GM18520 (cell line): Measurements from ENCODE around the gene CLIC4.
"Not testable (repeated sequence)": the region's sequence is repeated elsewhere in the genome, so short reads cannot be mapped to it uniquely, and the experiment has no call there.

Experiments used
- ATAC-seq: cut with Tn5 transposase; IDR thresholded peaks from one replicate; pipeline ENCODE4 v1.9.1; 2021; ENCODE audit not compliant: unreplicated experiment

CLIC4 gene

DNA sequence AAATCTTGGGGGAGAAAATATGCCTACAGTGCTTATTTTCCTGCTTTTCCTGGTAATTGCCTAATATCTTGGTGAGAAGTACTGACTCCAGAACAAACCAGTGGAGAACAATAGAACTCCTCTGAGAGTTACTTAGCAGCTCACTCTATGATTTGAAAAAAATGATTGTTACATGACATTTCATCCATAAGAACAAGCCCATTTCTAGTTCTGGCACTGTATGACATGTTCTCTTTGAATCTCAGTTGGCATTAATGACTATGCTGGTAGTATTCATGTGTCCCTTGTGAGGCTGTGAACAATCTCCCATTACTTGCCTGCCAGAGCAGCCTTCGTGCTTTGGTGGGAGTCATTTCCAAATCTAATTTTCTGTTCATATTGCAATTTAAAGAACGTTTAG lies 58.0 kb downstream of the CLIC4 start:
- ATAC-seq: no peak

DNA sequence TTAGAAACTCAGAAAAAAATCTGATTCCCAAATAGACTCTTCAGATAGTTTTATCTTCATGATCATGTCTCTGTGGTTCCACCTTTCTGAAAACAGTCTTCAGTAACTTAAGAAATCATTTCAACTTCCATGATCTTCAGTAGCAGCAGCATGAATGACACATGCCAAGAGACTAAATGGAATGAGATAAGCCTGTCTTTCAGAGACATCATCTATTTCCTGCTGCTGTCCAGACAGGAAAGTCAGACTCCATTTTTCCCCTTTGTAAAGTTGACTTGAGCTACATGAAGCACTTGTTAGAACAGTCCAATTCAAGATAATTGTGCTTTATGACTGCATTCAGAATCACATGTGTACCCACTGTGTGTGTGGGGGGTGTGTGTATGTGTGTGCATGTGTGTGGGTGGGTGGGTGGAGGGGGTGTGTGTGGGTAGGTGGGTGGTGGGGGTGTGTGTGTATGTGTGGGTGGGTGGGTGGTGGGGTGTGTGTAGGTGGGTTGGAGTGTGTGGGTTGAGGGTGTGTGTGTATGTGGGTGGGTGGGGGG lies 58.8 kb downstream of the CLIC4 start:
- no peak for ATAC-seq

DNA sequence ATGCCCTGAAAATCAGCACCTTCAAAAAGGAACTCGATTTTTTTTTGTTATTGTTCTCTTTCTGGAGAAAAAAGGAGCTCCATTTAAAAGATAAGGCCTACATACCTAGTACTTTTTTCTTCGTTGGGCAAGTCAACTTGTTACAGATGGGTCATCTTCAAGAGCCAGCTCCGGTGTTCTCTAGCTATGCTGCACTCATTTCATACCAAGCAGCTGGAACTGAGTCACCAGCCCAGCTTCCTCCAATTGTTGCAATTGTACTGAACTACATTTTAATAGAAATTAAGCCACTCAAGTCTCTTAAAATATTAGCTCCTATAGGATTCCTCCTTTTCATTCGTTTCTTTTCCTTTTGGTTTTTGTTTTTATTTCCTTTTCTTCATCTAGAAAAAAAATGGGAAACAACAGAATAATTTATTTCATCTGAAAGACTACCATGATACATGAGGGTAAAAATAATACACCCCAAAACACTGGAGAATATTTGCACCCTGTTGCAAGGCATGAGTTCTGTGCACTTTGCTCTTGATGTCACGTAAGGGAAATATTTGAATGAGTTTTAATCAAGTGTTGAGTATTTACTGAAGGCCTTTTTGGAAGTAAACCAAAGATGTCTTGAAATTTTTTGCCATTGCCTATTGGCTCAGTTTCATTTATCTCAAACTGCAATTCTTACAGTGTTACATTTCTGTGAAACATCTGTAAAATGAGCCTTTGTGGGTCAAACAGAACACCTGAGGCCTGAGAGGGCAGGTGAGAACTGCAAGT lies 60.5 kb downstream of the CLIC4 start:
- no peak for ATAC-seq

DNA sequence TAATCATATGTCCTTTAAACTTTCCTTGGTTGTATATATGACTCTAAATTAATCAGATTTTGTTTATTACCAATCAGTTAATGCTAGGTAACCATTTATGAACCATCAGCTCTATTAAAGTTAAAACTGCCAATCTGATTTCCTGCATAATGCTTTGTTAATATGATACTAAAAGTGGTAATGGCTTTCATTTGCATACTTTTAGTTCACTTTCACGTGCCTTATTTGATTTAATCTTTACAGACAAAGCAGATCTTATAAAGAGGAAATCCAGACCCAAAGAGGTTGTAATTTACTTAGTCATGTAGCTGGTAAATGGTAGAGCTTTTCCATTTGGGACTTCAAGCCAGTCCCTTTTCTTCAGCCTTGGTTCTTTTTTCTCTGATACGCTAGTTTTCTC lies 61.3 kb downstream of the CLIC4 start:
- ATAC-seq: no peak

DNA sequence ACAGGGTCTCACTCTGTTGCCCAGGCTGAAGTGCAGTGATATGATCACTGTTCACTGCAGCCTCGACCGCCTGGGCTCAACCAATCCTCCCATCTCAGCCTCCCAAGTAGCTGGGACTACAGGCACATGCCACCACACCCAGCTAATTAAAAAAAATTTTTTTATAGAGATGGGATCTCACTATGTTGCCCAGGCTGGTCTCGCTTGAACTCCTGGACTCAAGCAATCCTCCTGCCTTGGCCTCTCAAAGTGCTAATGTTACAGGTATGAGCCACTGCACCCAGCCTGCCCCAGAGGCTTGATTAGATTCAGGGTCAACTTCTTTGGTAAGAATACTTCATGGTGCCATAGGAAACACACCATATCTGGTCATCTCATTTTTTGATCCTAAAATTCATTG lies 66.2 kb downstream of the CLIC4 start:
- not testable (repeated sequence) for ATAC-seq

DNA sequence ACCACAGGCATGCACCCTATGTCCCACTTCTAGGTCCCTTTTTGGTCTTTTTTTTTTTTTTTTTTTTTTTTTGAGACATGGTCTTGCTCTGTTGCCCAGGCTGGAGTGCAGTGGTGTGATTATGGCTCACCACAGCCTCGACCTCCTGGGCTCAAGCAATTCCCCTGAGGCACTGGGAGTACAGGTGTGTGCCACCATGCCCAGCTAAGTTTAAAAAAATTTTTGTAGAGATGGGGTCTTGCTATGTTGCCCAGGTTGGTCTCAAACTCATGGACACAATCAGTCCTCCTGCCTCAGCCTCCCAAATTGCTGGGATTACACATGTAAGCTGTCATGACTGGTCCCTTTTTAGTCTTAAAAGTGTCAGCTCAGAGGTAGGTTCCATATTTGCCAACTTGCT lies 75.0 kb downstream of the CLIC4 start:
- not testable (repeated sequence) for ATAC-seq

DNA sequence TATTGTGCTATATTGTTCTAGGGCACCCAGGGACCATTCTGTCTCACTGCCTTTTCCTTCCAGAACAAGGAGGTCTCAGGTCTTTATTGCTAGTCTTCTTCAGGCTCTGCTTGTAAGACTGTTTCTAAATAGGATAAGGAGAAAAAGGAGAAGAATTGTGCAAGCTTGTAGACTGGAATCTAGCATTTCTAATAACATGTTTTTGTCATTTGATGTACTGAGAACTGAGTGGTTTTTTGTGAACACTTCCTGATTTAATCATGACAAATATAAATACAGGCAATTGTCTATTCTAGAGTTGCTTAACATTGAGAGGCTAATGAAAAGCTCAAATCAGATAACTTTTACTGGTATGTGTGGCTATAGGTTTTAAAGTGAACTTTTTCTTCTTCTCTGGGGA lies 77.6 kb downstream of the CLIC4 start:
- no peak for ATAC-seq

DNA sequence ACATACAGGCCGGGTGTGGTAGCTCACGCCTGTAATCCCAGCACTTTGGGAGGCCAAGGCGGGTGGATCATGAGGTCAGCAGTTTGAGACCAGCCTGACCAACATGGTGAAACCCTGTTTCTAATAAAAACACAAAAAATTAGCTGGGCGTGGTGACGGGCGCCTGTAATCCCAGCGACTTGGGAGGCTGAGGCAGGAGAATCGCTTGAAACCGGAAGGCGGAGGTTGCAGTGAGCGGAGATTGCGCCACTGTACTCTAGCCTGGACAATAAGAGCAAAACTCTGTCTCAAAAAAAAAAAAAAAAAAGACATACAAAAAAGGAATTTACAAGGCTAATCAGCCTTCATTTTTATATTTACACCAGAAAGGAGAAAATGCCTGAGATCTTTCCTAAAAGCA lies 78.2 kb downstream of the CLIC4 start:
- ATAC-seq: not testable (repeated sequence)

DNA sequence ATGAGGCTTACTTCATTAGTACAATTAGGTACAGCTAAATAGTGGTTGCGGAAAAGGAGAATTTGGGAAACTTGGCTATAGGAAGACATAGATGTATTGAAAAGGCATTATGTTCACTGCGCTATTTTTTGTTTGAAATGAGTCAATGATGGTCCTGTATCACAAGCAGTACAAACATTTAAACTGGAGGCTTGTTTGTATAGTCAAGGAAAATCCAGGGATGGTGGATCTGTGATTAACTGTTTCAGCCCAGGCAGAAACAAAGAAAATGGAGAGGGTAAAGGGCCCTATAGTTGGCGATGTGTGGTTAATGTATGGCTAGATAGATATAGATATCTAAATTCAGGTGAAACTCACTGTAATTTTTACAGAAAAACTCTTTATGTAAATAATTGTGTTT lies 79.9 kb downstream of the CLIC4 start:
- no peak for ATAC-seq

DNA sequence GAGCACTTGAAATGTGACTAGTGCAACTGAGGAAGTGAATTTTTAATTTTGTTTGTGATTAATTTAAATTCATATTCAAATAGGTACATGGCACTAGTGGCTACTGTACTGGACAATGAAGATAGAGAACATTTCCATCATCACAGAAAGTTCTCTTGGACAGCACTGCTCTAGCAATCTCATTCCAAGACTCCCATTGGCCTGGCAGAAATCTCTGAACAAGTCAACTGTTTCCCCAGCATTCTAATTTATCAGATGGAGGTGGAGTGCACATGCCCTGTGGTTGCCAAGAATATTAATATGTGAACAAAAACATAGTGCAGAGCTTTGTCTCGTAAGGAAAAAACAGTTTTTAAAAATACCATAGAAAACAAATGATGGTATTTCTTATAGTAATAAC lies 81.3 kb downstream of the CLIC4 start:
- ATAC-seq: no peak

DNA sequence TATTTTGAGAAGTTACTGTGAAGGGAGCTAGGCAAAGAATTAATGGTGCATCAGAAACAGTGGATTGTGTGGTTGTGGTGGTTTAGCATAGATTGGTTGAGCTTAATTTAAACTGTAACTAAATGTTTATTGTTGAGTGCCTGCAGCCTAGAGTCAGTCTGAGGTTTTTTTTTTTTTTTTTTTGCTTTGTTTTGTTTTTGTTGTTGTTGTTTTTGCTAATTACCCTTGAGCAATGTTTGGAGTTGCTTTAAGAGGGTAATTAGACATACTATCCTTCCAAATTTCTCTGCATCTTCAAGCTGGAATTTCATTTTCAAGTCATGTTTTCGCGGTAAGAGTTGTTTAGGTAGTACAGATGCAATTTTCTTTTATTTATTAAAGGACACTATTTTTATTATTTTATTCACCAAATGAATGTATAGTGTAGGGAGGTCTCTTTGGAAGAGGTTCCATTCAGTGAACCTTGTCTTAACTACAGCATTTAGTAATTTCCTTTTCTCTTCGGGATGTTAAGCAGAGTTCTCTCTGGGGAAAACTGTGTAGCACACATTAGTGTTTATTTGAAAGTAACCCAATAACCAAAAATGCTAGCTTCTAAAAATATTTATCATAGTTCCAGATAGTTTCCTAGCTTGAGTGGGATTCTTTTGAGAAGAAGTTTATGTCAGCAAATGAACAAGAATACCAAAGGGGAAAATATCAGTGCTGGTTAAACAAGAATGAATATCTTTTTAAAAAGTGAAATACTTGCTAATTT lies 82.3 kb downstream of the CLIC4 start:
- no peak for ATAC-seq

DNA sequence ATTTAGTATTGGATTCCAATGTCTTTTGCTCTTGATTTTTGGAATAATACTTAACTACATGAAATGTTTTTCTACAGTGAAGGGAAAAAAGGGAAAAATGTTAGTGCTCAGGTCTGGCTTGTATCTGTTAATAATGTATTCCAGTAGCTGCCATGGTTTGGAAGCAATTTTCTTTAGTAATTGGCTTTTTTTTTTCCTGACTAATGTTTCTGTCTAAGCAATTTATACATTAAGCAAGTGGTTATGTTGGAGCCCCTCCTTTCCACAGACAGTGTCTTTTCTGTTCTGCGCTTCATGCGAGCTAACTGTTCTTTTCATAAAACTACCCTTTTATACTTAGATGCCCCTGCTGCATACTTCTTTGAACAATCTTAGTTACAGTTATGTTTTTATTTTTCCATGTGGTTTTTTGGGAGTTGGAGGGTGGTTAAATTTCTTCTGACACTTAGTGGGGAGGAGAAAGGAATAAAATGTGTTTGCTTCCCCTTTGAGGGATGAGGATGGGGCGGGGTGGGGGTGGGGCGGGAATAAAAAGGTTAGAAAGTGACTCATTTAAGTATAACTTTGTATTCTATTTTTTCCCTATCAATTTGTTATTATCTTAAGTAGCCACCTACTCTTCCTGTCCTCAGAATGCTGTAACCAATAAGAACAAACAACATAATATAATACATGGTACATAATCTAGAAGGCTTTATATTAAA lies 83.1 kb downstream of the CLIC4 start:
- ATAC-seq: no peak

DNA sequence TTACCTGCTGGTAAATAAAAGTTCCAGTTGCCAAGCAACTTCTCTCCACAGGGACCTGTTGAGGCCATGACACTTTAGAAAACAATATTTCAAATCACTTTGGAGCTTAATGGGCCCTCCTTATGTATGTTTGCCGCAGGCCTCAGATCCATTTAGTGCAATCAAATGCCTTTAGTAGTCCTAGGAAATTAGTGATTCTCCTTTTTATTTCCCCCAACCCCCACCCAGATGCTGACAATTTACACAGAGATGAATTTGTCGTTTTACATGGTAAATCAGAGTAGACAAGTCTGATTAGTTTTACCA lies 83.6 kb downstream of the CLIC4 start:
- ATAC-seq: no peak

DNA sequence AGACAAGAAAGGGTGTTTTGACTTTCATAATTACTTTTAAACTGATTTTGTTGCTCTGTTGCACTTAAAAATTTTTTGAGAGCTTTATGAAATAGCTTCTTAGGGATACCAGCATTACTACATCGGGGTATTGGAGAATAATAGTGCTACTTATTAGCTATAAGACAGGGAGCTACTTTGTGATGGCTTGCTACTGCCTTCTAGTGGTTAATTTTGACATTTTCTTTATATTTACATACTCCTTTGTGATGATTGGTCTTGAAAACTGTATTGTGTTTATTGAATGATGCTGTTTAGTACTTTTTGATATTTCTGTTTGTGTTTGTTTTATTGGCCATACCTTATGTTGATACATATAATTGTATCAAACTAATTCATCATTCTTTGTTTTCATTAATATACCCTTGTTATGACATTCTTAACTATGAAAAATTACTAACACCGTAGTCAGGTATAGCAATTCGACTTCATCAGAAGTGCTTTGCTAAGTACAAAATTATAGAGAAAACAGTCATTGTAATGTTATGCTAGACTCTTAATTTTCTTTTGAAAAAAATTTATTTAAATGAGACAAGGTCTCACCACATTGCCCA lies 85.5 kb downstream of the CLIC4 start:
- no peak for ATAC-seq

DNA sequence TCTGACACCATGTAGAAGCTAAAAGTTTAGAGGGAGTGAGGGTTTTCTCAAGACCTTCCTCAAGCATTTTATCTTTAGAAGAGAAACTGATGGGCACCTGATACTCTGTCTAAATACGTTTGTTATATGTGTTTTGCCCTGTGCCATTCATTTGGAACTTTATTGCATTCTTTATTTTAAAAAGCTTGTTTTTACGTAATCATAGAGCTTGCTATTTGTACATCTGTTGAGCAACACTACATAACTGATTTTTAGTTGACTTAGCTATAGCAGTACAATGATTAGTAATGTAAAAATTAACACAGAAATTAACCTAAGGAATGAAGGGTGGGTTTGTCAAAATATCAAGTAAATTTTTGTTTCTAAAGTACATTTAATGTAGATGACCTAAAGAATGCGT lies 96.3 kb downstream of the CLIC4 start:
- ATAC-seq: no peak

DNA sequence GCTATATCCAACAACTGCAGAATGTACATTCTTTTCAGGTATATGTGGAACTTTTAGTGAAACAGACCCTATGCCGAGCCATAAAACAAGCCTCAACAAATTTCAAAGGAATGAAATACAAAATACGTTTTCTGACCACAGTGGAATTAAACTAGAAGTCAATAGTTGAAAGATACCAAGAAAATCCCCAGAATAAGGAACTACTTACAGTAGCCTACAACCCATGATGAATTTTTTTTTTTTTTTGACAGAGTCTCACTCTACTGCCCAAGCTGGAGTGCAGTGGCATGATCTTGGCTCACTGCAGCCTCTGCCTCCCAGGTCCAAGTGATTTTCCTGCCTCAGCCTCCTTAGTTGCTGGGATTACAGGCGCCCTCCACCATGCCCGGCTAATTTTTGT lies 101.4 kb downstream of the CLIC4 start:
- ATAC-seq: no peak

DNA sequence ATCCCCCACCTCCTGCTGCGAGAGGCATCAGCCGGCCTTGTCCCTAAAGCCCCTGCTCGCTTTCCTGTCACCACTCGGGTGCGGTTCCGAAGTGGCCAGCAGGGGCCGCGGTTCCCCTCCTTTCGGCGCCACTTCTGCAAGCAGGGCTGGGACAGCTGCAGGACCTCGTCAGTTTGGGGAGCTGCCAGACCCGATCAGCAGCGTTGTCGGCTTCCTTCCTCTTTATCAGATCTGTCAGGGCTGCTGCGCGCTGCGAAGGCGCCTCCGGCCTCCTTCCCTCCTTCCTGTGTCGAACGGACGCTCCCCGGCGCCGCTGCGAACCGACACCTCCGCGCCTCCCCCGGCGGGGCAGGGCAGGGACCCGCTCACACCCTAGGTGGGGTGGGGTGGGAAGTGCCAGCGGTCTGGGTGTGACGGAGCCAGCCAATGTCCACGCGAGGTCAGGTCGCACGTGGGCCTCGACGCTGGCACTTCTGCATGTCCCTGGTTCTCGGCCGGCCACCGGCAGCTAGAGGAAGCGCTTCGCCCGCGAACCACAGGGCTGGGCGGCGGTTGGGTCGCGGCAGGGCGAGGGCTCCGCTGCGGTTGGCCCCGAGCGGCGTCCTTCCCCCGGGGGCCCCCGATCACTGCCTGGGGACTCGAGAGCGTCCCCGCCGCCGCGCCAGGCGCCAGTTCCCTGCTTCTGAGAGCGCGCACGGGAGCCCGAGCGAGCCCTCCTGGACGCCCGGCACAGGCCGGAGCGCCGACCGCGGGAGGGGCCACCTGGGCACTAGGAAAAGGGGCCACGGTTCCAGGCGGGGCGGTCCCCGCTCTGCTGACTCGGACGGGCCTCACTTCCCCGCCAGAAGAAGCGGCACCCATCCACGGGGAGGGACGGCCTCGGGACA lies 103.0 kb downstream of the CLIC4 start:
- peak; percentile 74 for ATAC-seq

DNA sequence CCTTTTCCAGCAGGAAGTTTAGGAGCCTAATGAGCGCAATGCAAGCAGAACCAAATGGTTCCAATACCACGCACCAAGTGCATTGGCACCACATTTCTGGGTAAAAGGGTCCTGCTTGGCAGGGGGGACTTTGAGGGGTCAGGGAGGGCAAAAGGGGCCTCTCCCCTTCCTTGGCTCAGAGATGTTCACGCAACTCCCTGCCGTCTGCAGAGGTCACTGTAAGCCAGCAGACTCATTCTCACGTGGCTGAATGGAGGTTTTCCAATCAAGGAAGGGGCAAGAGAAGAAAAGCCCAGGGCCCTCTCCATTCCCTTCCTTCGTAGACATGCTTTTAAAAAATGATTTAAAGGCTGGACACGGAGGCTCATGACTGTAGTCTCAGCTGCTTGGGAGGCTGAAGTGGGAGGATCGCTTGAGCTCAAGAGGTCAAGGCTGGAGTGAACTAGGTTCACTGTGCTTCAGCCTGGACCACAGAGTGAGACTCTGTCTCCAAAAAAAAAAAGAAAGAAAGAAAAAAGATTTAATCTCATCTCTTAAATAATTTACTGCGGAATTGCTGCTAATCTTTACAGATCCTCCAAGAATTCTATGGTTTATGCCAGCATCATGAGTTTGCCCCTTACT lies 104.5 kb downstream of the CLIC4 start:
- no peak for ATAC-seq

DNA sequence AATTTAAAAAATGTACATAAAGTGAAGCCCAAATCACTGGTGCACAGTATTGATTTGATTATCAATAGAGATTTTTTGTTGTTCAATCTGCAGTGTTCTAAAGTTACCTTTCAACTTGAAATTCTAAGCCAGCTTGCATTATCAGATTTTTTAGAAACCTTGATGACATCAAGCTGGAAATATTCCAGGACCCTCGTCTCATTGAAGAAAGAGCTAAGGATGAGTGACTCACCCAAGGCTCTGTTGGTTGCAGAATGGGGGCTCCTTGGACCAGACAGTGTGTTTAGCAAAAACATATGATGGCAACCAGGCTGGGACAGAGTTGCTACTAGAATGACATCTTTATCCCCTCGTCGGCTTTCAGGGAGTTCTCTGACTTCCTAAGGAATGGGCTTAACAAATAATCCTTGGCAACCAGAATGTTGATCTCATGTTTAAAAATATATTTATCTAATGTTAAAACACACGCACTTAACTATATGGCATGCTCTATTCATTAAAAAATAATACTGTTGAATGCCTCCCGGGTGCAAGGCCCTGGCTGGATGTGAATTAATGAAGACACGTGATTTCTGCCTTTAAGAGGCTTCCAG lies 105.2 kb downstream of the CLIC4 start:
- ATAC-seq: no peak

DNA sequence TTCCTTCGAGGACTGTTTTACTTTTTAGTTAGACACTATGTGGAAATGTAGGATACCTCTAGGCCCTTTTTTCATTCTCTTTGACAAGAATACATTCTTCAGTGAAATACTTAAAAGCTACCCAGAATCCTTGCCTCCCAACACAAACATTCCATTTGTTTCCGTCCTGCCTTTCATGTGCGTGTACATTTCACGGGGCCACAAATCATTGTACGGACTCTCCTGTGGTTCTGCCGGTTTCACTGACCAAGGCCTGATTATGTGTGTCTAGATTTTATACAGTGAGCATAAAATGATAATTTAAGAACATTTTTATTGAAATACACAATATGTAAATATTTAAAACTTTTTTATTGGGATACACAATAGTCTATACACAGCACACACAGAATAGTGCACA lies 108.4 kb downstream of the CLIC4 start:
- no peak for ATAC-seq
